Kidney (tissue), 14 donors: ENCODE results near the gene NALCN. TPM values are rescaled to one million over a fixed set of nuclear protein-coding genes. Genes with fewer than 3 reads are reported as not detected.

Source experiments
- DNase-seq, 5 donors: peaks; one replicate each; pipeline ENCODE4 v3.0.0-alpha.2; 2013 to 2020
- FAIRE-seq: peaks from 2 replicates; lab custom pipeline; 2012; peaks lifted over from hg19 to GRCh38; lab: Jason Lieb, UNC
- H3K27ac ChIP-seq, 2 donors: one replicate each; pipeline ENCODE4 v1.7.0; 2013; ENCODE audit warnings: low read depth in 2 of 2, low read length in 2 of 2, inconsistent platforms in 1 of 2
- H3K27me3 ChIP-seq: one replicate; pipeline ENCODE4 v1.7.1; 2013; ENCODE audit warnings: low read length, inconsistent platforms; ENCODE audit not compliant: control insufficient read depth, insufficient read depth
- H3K36me3 ChIP-seq, 3 donors: one replicate each; pipeline versions ENCODE4 v1.7.0 to v1.7.1; 2013; ENCODE audit warnings: low read length in 3 of 3, control low read depth in 1 of 3, inconsistent platforms in 1 of 3; ENCODE audit not compliant: insufficient read depth in 3 of 3, control insufficient read depth in 2 of 3
- H3K4me1 ChIP-seq, 3 donors: one replicate each; pipeline versions ENCODE4 v1.7.0 to v1.7.1; 2013; ENCODE audit warnings: low read length in 3 of 3, inconsistent platforms in 1 of 3, low read depth in 1 of 3; ENCODE audit not compliant: control insufficient read depth in 2 of 3, insufficient read depth in 2 of 3
- H3K4me3 ChIP-seq, 3 donors: one replicate each; pipeline versions ENCODE4 v1.7.0 to v1.8.1; 2013; ENCODE audit warnings: low read length in 3 of 3, control low read depth in 1 of 3, inconsistent platforms in 1 of 3
- H3K9ac ChIP-seq, 3 donors: one replicate each; pipeline versions ENCODE4 v1.7.0 to v1.7.1; 2013; ENCODE audit warnings: low read length in 3 of 3, control low read depth in 1 of 3, inconsistent platforms in 1 of 3
- H3K9me3 ChIP-seq, 3 donors: one replicate each; pipeline versions ENCODE4 v1.7.0 to v1.7.1; 2013; ENCODE audit warnings: low read length in 3 of 3, control low read depth in 1 of 3, inconsistent platforms in 1 of 3; ENCODE audit not compliant: control insufficient read depth in 2 of 3, insufficient read depth in 1 of 3
- intact Hi-C: fragments of 100-400 bp; cut with DNase I; formaldehyde crosslinking; loops from one replicate; pipeline ENCODE4 v1.11.1; 2022
- polyA plus RNA-seq: library from polyadenylated mRNA; stranded (reverse); fragments of 350-450 nt; fragmentation: Illumina TruSeq; extraction: RNeasy Lipid Tissue Mini Kit (QIAGEN cat#74804); gene quantifications from one replicate; pipeline ENCODE4 v1.2.3, GENCODE V29; 2014; ENCODE audit warnings: low read depth, low replicate concordance; ENCODE audit not compliant: insufficient read depth
- total RNA-seq: library from RNA; stranded (reverse); fragmentation: NEBNext Ultra II Directional; extraction: Animal tissue kit (Norgen Biotek cat#: 25700); gene quantifications from one replicate; pipeline ENCODE4 v1.2.1, GENCODE V29; 2021
- TF ChIP-seq, protein P1 (sequence below): IDR thresholded peaks from 3 replicates; pipeline ENCODE4 v1.5.1; 2012; ENCODE audit warnings: mild to moderate bottlenecking, moderate library complexity, borderline replicate concordance; ENCODE audit not compliant: insufficient read depth; ENCODE audit errors: extremely low read depth
- donor health status: control.
- donor health status: control.
- donor health status: control.
- donor health status: control.
- donor health status: control.
- donor health status: DM: yes; HTN: yes; CAD: no.
- donor health status: Normal renal cell carcinoma (clear cell type).

NALCN gene
- total and polyA plus RNA-seq, 2 donors from 2014 or later: 0.43 to 2.4 TPM

DNA sequence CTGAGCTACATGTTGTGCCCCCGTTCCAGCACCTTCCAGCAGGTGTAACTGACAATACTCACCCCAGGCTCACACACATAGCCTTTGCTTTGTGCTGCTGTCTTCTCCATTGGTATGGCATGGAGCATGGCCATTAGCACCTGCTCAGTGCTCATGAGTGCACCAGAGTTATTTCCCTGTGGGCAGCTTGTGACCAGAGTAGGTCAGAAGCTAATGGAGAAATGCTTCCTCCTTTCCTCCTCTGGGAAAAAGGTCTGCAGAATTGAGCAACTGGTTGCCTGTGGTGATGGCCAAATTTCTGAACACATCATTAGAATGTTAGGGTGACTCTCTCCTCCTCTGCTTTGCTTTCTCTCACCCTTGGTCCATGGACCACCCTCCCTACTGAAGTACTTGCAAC is 397.2 kb downstream of the NALCN start:
- no peaks in the 10 kb centered on the region for H3K9me3 ChIP-seq
- DNase-seq: no peak
- no peaks in the 10 kb centered on the region for H3K36me3 ChIP-seq
- no peaks in the 10 kb centered on the region for H3K27me3 ChIP-seq
- H3K4me1 ChIP-seq: no peaks in the 10 kb centered on the region
- no peak overlapping the region for H3K27ac ChIP-seq
- FAIRE-seq: no peak
- intact Hi-C loops: no loop called here
- no peak overlapping the region for H3K9ac ChIP-seq
- TF ChIP-seq, protein P1, sequence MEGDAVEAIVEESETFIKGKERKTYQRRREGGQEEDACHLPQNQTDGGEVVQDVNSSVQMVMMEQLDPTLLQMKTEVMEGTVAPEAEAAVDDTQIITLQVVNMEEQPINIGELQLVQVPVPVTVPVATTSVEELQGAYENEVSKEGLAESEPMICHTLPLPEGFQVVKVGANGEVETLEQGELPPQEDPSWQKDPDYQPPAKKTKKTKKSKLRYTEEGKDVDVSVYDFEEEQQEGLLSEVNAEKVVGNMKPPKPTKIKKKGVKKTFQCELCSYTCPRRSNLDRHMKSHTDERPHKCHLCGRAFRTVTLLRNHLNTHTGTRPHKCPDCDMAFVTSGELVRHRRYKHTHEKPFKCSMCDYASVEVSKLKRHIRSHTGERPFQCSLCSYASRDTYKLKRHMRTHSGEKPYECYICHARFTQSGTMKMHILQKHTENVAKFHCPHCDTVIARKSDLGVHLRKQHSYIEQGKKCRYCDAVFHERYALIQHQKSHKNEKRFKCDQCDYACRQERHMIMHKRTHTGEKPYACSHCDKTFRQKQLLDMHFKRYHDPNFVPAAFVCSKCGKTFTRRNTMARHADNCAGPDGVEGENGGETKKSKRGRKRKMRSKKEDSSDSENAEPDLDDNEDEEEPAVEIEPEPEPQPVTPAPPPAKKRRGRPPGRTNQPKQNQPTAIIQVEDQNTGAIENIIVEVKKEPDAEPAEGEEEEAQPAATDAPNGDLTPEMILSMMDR: no peak
- H3K4me3 ChIP-seq: no peak overlapping the region

DNA sequence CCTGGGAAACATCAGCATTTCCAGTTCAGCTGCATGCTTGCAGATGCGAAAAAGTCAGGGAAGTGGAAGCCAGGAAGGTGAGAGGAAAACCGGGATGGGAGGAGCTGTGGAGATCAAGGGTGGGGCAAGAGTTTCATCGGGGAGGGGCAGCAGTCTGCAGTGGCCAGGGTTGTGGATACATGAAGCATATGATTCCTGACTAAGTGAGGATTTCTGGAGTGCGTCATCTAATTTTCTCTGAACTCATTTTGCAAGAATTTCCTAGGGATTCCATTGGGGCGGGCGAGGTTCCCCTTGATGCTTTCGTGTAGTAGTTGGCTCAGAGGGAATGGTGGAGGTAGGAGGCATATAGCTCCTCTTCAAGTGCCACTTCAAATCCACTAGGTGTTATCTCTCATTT is 397.6 kb downstream of the NALCN start:
- no peaks in the 10 kb centered on the region for H3K36me3 ChIP-seq

DNA sequence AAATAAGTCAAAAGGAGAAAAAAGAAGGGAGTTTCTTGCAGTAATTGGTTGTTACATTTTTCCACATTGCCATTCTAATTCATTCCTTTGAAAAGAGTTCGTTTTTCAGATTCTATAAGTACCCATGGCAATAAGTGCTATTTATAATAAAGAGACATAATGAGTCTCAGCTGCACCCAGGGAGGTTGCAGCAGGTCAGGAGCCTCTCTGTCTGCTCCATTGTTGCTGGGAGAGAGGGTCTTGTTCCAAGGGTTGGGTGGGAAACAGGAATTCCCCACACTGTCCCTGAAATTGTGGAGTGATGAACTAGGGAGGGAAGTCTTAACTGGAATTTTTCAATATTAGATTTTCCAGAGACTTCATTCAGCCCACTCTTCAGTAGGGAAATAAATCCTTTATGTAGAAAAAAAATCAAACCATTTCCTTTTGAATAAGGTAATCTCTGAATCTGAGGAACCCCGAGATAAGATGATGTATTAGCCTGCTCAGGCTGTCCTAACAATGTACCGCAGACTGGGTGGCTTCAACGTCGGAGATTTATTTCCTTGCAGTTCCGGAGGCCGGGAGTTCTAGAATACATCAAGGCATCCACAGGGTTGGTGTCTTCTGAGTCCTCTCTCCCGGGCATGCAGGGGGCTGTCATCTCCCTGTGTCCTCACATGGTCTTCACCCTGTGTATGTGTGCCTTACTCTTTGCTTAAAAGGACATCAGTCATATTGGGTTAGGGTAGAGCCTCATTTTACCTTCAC is 399.0 kb downstream of the NALCN start:
- Histone ChIP-seq H3K9me3 (no peaks in the 10 kb centered on the region), H3K4me3 (no peak overlapping the region), H3K27ac (no peak overlapping the region), H3K4me1 (no peaks in the 10 kb centered on the region), H3K9ac (no peak overlapping the region), H3K36me3 (no peaks in the 10 kb centered on the region), H3K27me3 (no peaks in the 10 kb centered on the region)
- no peak for DNase-seq
- FAIRE-seq: no peak
- intact Hi-C loops: no loop called here
- TF ChIP-seq, protein P1: no peak

More for the DNA sequence above, 397.6 kb downstream of the NALCN start:
- intact Hi-C loops: no loop called here
- DNase-seq (no peak), FAIRE-seq (no peak)
- no peaks in the 10 kb centered on the region for H3K9me3 ChIP-seq
- no peaks in the 10 kb centered on the region for H3K4me1 ChIP-seq
- no peak overlapping the region for H3K27ac ChIP-seq
- no peak overlapping the region for H3K9ac ChIP-seq
- H3K4me3 ChIP-seq: no peak overlapping the region
- no peaks in the 10 kb centered on the region for H3K27me3 ChIP-seq
- TF ChIP-seq, protein P1: no peak
